ENCODE results near the gene XPO1. TPM values are rescaled to one million over a fixed set of nuclear protein-coding genes. Genes with fewer than 3 reads are reported as not detected.
"Not testable (repeated sequence)": the region's sequence is repeated elsewhere in the genome, so short reads cannot be mapped to it uniquely, and the experiment has no call there.

Gene XPO1
- total RNA-seq, 1 donor from 2014 or later: 134 TPM

DNA sequence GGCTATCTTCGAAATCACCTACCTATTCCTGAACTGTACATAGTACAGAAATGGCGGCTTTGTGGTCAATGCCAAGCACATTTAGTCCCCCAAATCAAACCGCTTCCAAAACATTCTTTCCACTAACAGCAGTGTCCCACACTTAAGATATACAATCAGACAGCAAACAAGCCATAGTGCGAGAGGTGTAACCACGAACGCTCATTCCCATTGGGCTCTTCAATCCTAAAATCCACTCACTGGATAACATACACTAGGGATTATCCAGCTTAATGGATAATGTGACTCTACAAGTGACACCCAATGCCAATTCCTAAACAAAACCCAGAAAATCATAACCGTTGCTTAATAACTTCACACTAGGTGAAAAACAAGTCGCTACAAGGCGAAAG is 2.0 kb downstream of the XPO1 start:
- DNase-seq (ENCODE audit: low spot score): no peak

DNA sequence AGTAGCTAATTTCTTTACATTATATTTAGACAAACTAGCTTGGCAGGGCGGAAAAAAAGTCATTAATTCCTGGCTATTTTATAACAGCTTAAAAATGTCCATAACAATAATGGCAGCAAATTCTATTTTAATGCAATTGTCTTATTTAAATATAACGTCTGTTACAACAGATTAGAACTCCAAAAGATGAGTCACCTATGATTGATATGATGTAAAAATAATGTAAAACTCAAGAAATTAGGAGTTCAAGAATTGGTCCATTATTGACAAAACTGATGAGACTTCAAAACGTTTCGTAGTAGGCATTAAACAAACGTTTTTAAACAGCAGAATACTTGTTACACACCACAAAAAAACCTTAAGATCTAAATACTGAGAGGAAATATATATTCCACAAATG is 2.7 kb downstream of the XPO1 start:
- no peak for DNase-seq (ENCODE audit: low spot score)

DNA sequence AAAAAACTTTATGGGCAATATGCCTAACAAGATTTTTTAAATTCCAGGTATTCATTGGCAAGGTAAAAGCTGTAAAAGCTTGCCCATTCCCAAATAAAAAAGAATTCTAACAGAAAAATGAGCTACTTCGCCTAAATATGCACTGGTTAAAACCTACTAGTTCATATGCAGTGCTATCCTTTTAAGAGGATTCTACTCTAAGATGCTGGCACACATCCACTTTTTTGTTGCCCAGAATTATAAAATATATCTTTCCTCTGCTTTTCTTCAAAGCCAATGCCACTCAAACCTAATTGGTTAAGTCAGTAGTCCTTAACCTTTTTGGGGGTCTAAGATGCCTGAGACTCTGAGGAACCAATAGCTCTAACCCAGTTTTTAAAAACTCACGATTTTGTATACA is 3.2 kb downstream of the XPO1 start:
- no peak for DNase-seq (ENCODE audit: low spot score)

DNA sequence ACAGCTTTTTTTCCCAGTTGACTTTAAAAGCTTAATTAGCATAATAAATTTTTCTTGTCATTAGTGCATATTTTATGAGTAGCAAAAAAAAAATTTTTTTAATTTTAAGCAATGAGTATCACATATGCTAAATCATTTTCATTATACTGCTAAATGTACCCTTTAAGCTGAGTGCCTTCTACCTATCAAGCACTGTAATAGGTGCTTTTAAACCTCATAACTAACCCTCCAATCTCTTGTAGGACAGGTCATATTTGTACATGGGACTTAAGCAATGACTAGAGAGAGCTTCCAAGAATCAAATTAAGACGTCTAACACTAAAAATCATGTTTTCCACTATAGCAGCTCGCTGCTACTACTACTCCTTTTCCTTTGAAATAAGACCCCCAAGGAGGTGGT is 7.4 kb downstream of the XPO1 start:
- DNase-seq (ENCODE audit: low spot score): no peak

DNA sequence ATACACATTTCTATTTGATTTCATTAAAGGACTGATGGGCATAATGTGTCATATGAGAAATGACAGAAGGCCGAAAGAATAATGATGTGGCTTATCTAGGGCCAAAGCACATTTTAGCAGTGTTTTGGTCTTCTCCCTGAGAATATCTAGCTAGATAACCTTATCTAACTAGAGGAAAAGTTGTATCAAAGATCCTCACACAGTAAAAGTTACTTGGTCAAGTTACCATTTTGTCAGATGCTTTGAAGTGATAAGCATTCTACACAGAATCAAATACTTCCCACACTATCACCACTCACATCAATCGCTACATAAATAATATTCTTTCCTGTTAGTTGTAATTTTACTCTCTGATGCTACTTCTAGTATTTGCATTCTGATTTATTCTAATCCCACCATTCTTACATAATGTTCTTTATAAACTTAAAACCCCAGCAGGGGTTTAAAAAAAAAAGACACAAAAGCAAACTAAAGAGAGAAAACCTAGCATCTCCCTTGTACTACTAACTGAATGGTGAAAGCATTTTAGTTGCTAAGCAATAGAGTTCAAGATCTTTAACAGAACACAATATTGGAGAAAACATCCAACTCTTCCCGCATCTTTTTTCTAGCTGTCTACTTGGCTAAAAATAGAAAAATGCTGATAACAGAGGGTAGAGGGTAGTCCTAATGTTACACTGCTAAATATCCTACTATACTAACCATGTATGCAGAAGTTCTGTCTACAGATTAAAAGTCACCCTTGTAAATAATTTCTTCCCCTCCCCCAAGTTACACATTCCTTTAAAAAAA is 8.0 kb downstream of the XPO1 start:
- no peak for DNase-seq (ENCODE audit: low spot score)

DNA sequence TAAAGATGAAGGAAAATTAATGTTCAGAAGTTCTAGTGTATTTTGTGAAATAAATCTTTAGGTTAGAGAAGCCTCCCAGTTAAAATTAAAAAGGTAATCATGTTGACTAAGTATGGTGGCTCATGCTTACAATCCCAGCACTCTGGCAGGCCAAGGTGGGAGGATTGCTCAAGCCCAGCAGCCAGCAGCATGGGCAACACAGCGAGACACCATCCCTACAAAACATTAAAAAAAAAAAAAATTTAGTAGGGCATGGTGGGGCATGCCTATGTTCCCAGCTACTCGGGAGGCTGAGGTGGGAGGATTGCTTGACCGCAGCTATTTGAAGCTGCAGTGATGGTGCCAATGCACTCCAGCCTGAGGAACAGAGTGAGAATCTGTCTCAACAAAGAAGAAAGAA is 17.9 kb downstream of the XPO1 start:
- DNase-seq (ENCODE audit: low spot score): no peak

DNA sequence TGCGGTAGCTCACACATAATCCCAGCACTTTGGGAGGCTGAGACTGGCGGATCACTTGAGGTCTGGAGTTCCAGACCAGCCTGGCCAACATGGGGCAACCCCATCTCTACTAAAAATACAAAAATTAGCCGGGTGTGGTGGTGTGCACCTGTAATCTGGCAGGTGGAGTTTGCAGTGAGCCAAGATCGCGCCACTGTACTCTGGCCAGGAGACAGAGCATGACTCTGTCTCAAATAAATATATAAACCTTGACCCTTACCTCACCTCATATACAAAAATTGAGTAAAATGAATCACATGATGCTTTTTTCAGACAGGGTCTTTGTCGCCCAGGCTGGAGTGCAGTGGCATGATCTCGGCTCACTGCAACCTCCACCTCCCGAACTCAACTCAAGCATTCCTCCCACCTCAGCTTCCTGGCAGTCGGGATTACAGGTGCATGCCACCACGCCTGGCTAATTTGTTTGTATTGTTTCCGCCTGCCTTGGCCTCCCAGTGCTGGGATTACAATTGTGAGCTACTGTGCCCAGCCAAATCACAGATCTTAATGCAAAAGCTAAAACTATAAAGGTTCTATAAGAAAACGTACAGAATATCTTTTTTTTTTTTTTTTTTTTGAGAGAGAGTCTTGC is 25.3 kb downstream of the XPO1 start:
- DNase-seq (ENCODE audit: low spot score): no peak

DNA sequence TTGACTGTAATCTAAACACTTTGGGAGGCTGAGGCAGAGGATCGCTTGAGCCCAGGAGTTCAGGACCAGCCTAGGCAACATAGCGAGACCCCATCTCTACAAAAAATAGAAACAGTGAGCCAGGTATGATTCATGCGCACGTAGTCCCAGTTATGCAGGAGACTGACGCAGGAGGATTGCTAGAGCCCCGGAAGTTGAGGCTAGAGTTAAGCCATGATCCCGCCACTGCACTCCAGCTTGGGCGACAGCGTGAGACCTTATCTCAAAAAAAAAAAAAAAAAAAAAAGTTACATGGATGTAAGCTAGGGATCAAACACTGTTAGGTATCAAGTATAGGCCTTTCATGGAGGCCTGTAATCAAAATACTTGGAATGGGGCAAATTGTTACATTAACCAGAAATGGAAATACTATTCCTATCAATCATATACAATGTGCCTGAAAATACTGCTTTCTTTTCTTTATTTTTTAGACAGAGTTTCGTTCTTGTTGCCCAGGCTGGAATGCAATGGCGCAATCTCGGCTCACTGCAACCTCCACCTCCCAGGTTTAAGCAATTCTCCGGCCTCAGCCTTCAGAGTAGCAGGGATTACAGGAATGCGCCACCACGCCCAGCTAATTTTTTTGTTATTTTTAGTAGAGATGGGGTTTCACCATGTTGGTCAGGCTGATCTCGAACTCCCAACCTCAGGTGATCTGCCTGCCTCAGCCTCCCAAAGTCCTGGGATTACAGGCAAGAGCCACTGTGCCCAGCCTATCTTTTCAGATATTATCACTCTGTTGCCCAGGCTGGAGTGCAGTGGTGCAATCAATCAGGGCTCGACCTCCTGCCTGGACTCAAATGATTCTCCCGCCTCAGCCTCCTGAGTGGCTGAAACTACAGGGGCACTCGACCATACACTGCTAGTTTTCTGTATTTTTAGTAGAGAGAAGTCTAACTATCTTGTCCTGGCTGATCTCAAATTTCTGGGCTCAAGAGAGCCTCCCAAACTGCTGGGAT is 27.2 kb downstream of the XPO1 start:
- no peak for DNase-seq (ENCODE audit: low spot score)

DNA sequence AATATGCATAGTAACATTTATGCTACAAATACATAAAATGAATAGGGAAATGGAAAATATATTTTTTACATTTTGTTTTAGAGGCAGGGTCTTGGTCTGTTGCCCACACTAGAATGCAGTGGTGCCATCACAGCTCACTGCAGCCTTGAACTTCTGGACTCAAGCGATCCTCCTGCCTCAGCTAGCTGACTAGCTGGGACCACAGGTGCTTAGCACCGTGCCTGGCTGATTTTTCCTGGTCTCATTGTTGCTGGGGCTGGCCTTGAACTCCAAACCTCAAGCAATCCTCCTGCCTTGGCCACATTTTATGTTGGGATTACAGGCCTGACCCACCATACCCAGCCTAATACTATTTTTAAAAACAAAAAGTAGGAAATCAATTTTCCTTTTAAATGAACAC is 33.2 kb downstream of the XPO1 start:
- no peak for DNase-seq (ENCODE audit: low spot score)

DNA sequence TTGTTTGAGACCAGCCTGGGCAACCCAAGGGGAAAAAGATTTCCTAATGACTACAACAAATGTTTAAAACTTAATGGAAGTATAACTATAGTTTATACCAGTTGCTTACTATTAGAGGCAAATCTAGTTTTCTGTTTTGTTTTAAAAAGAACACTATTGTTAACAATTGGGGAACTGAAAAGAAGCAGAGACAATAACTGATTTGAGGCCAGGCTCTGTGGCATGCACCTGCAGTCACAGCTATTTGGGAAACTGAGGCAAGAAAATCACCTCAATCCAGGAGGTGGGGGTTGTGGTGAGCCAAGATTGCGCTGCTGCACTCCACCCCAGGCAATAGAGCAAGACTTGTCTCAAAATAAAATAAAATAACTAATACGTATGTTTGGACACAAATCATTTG is 39.1 kb downstream of the XPO1 start:
- no peak for DNase-seq (ENCODE audit: low spot score)

DNA sequence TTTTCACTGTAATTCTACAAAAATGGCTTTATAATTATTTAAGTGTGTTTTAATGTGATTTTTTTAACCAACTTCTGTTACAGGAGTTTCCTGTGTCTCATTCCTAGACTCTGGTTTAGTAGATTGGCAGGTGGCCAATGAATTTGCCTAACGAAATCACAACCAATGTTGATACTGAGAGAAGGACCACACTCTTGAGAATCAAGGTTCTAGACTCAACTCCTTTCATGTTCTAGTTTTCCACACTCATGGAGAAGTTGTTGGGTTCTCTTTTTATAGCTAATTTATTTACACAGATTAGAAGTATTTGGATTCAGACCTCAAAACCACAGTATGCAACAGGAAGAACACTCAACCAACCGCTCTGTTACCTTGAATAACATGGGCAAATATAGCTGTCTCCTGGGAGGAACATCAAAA is 44.6 kb downstream of the XPO1 start:
- DNase-seq (ENCODE audit: low spot score): no peak

DNA sequence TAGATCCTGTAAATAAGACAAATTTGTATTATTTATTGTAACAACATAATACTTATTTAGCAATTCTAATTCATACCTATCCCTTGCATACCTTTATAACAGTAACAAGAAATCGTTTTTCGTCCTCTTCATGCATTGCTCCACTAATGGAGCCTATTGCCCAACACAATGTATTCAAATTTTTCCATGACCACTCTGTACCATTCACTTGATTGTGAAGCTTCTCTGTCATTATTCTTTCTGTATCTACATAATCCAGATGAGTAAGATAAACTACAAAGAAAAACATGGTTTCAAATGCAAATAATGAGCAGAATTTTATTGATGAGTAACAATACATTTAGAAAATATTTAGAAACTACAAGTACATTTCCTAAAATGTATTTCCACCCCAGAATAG is 45.7 kb downstream of the XPO1 start:
- no peak for DNase-seq (ENCODE audit: low spot score)

DNA sequence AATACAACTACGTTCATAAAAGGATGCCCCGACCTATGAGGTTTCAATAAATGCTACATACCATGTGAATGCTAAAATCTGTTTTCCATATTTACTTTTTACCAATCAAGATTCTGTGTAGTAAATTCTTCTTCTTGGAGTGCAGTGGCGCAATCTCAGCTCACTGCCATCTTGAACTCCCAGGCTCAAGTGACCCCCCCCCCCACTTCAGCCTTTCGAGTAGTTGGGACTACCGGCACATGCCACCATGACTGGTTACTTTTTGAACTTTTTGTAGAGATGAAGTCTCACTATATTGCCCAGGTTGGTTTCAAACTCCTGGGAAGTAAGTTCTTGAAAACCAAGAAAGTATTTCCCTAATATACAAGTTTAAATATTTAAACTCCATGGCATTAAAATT is 52.9 kb downstream of the XPO1 start:
- no peak for DNase-seq (ENCODE audit: low spot score)

DNA sequence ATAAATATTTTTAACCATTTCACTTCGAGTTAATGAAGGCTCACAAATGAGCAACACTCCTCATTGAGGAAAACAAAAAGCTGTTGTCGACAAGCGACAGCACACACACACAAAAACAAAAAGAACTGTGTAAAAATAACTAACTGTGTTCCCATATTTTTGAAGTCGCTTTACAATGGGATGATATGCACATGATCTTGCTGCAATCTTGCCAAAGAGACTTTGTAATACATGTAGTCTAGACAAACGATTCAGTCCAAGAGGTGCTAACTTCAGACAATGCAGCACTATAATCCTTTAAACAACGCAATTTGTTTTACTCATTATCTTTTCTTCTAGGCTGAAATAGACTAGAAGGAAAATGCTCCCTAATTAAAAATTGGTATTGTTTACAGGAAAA is 60.1 kb downstream of the XPO1 start:
- no peak for DNase-seq (ENCODE audit: low spot score)

DNA sequence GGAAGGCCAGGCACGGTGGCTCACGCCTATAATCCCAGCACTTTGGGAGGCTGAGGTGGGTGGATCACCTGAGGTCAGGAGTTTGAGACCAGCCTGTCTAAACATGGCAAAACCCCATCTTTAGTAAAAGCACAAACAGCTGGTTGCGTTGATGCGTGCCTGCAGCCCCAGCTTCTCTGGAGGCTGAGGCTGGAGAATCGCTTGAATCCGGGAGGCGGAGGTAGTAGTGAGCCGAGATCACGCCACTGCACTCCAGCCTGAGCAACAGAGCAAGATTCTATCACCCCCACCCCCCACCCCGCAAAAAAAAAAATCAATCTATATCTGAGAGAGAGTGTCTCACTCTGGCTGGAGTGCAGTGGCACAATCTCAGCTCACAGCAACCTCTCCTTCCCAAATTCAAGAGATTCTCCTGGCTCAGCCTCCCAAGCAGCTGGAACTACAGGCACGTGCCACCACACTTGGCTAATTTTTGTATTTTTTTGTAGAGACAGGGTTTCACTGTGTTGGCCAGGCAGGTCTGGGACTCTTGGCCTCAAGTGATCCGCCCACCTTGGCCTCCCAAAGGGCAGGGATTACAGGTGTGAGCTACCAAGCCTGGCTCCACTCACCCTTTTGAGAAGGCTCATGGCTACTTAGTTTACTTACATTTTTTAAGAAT is 61.1 kb downstream of the XPO1 start:
- not testable (repeated sequence) for DNase-seq (ENCODE audit: low spot score)

DNA sequence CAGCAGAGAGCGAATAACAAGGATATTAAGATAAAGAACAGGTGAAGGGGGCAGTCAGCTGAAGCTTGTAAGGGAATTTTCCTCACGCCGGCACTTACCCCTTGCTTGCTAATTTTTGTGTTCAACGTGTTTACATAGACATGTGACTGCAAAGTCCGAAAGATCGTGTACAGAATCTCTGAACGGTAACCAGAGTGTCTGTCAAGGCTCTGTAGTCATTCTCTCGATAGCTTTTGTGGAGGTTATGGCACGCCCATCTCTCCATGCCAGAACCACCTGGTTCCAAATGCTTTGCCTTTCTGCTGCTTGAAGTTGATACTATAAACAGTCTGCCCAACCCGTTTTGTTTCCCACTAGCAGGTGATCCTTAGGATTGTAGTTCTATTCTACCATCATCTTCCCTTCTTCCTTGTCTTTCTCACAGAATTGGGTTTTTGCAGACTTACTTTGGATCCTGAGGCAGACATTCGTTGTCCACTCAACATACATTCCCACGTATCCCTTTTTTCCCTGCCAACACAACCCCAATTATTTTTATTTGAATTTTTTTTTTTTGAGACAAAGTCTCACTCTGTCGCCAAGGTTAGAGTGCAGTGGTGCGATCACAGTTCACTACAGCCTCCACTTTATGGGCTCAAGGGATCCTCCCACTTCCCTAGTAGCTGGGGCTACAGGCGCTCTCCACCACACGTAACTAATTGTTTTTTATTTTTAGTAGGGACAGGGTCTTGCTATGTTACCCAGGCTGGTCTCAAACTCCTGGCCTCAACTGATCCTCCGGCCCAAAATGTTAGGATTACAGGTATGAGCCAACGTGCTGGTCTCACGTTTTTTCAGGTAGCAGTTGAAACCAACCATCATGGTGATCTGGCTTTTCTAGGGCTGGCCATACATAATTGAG is 66.0 kb downstream of the XPO1 start:
- no peak for DNase-seq (ENCODE audit: low spot score)

DNA sequence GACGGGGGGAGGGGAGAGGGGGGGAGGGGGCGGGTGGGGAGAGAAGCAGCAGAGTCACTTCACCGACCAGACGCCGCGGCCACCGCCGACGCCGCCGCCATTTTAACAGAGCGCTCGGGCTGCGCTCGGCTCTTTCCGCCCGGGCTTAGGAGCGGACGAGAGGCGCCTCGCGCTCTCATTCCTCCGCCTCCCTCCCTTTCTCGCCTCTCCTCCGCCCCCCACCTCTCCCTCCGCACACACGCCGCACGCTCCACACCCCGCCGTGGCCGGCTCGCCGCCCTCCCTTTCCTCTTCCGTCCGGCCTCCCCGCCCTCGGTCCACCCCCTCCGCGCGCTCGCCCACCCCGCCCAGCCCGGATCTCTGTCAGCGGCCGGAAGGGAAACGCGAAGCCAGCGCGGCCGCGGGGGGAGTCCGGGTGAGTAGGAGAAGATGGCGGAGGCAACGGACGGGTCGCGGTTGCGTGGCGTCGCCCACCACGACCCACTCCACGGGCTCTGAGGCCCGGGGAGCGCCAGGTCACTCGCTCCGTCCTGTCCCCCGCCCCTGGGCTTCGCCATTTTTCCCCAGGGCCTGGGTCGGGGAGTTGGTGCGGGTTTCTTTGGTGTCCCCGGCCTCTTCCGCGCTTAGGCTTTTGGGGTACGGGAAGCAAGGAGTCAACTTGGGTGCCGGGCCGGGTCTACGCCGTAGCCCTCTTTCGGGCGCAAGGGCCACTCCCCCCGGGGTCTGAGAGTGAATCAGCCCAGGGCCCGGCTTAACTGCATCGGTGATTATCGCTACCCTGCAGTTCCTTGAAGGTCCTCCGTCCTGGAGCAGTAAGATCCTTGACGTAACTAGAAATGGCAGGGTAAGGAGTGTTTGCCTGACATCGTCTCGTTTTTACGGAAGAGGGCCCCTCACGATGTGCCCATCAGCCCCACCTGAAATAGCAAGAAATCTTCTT is 66.9 kb downstream of the XPO1 start, which contains the start of gene USP34:
Gene USP34, minus strand, starts transcription at position 123 of the 940 bp plus-strand sequence. CDS start 395 bp downstream, outside the sequence.
- peak; percentile 94 for DNase-seq (ENCODE audit: low spot score)

DNA sequence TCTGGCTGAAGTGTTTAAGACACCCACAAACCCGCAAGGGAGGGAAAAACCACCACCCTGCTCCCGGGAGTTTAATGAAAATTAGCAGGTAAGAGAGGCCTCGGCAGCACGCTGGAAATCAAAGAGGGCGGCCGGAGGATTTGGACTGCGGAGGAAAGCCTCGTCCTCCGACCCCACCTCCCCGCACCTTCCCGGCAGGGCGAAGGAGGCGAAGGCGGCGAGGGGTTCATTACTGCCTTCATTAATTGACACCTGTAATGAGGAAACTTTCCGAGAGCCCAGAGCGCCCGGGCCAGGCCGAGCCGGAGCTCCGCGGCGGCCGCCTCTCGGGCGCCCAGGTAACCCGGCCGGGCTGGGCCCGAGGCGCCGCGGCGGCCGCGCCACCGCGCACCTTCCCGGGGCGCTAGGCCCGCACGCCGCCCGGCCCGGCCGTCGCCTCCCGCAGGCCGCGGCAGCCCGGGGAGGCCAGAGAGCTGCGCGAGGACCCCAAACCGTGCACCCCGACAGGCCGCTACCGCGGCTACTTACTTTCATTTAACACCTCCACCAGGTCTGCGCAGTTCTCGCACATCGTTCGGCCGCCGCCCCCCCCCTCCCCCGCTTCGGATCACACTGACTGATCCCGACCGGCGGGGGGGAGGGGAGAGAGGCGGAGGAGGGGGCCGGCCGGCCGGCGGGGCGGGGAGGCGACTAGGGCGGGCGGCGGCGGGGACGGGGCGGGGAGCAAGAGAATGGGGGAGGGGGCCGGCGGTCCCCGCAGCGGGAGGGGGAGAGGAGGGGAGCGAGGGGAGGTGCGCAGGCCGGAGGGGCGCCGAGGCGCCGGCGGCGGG is 67.8 kb downstream of the XPO1 start:
- DNase-seq (ENCODE audit: low spot score): peak; percentile 85
